NOMO-1 treated with DMSO at 0.1 percent for 48 hours (cell line): Measurements from ENCODE around the gene ZBTB1.
"Not testable (repeated sequence)": the region's sequence is repeated elsewhere in the genome, so short reads cannot be mapped to it uniquely, and the experiment has no call there.

Experiments used
- DNase-seq: peaks from one replicate; lab custom pipeline; 2025; ENCODE audit not compliant: unreplicated experiment; lab: John Stamatoyannopoulos, UW

ZBTB1 gene

GRCh38 chr14:64495252-64495651, 9.3 kb upstream of the ZBTB1 start:
- DNase-seq = no peak

GRCh38 chr14:64496764-64497163, 7.8 kb upstream of the ZBTB1 start:
- DNase-seq = no peak

DNA sequence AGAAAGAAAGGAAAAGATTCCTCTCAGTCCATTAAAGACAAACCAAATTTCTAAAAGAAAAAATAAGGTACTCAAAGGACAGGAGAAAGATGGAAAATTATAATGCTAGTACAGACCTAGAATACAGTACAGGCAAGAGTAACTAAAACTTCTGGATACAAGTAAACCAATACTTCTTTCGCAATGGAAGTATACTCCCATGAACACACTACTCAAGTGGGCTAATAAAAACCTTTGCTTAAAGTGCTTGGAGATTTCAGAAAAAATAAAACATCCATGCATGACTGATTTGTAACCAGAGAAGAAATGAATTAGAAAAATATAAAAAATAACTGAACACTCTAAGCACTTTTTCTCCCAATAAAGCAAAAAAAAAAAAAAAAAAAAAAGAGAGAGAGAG, 4.5 kb upstream of the ZBTB1 start:
- DNase-seq = no peak

DNA sequence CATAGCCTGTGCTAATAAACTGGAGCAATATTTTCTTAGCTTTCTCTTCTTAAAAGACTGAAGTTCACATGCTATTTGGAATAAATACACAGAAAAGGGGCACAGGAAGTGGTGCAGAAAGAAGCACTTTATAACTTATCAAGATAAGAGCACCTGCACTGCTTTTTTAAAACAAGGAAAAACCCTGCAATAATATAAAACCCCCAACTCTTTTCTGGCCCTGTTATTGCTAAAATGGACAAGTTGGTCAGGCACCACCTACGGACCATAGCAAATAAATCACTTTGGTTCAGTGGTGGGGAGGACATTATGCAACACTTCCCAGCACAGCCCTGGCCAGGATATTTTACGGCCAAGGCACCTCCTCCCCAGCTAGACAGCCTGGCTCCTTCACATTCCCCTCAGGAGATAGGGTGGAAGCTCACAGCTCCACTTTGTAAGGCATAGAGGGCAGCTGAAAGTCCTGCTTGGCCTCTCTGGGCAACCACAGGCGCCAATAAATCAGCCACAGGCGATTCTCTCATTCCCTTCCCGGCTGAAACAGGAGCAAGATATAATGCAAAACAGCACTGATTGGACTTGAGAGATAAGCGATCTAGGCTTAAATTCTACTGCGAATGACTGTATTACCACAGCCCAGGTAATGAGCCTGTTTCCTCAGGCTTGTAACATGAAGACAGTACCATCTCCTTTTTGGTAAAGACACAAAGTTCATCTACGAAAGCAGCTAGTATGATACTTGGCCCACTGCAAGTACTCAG, 3.0 kb upstream of the ZBTB1 start:
- DNase-seq = no peak

DNA sequence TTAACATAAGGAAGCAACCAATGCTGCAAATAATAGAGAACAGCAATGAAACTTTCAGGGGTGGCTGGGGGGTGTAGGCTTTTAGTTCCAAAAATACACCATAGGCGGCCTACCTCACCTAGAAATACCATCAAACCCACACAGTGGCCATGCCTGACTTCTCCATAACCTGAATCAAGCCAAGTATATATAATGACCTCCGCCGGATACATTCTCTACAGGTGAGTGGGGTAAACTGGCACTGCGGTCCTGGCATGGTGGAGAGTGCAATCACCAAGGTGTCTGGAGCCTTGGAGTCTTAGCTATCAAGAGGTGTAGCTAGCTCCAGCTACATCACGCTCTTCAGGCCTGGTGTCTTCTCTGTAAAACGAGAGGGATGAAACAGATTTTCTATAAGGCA, 2.1 kb upstream of the ZBTB1 start:
- no peak for DNase-seq

DNA sequence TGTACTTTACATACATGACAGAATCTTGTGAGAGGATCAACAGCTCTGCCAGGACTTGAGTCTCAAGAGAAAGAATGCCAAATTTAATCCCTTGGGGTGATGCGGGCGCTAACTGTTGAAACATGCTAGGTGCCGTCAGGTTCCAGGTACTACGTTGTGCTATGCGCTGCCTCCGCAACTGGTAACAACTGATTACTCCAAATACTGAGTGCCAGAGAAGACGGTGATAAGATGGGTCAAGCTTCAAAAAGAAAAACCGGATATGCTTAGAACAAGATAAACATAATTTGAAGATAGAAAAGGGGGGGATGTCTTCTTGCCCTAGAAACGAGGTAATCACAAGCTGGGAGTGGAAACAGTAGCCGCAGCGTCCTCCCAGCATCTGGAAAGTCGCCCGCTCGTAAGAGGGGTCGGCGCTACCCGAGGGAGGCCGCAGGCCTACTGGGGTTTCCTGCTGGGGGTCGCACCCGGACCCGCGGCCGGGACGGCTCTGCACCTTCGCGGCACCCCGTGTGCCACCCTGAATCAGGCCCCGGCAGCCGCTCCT, 1.6 kb upstream of the ZBTB1 start:
- DNase-seq = no peak

DNA sequence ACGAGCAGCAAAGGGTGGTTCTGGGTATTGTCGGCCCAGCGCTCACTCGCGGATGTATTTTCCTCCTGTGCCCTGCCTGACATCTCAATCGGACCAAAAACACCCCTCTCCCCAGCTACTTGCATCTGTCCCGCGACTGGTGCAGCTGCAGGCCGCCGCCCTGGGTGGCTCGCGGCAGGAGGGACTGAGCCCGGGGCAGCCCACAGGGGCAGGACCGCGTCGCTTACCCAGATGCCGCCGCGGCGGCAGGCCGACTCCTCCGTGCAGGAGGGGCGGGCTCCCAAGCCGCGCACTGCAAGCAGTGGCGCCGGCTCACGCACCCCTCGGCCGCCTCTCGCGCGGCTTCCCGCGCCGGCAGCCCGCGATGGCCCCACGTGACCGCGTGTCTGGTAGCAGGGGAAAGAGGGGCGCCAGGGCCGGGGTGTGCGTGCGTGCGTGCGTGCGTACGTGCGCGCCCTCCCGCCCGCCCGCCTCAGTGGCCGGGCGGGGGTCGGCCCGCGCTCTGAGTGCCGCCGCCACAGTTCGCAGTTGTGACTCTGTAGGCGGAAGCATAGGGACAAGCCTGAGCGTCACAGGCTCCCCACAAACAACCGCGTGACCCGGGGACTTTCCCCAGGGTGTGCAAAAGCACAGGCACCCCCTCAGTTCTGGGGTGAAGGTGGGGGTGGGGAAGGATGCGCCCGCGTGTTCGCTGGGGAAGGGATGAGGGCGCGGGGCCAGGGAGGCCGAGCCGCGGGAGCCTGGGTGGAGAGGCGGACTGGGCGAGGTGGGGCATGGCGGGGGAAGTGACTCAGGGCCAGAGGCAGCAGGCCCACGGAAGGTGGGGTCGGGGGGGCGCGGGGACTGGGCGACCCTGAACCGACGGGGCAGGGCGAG, 898 bp upstream of the ZBTB1 start, which contains the start of gene ZBTB25:
ZBTB25 (minus strand) TSS at position 405 of the 876 bp plus-strand sequence. CDS start 13,305 bp downstream, outside the sequence.
- peak; percentile 87 for DNase-seq

DNA sequence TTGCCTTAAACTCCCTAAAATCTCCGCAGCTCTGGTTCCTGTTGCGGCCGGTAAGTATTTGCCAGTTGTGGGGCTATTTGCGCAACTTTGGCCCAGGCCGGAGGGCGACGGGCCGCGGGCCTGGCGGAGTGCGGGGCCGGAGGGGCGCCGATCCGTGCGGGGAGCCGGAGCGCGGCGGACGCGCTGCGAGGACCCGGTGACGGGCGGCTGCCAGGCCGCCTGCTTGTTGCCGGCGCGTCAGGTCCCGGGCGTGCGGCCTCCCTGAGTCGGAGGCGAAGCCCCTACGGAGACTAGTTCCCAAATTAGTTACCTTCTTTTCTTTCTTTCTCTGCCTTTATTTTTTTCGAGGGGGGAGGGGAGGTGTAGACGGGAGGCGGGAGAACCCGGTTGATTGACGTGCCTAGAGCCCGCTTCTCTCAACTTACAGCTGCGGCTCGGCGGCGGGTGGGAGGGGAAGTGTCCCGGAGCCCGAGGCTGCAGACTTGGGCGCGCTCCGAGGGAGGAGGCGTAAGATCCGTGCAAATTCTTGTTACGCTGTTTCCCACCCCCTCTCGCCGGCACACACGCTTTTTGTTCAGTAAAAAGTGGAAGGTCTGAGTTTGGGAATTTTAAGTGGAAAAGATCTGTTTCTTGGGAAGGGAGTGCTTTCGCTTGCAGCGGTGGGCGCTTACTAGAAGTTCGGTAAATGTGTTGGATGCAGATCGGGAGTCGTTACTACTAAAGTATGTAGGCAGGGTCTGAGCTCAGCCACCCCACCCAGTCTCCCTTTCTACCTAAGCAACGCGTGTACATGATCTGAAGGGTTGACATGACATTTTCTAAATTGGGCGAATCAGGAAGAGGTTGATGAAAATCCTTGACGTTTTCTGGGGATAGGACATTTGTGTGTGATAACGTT, 576 bp downstream of the ZBTB1 start:
- peak; percentile 80 for DNase-seq

DNA sequence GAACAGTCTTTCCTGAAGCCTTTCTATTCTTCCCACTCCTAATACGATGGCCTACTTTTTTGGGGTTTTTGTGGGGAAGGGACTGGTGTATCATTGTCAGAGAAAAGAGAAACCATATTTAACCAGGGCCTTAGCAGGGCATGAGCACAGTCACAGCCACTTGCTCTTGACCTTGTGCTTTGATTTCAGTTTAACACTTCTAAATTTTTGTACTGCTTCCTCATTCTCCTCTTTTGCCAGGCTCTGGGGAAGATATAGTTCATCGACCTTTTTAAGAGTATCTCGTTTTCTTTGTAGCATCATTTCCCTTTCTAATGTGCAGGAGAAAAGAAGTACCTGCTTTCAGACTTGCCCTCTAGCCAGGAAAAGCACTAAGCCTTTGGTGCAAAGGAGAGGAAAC, 2.2 kb downstream of the ZBTB1 start:
- peak; percentile 35 for DNase-seq

DNA sequence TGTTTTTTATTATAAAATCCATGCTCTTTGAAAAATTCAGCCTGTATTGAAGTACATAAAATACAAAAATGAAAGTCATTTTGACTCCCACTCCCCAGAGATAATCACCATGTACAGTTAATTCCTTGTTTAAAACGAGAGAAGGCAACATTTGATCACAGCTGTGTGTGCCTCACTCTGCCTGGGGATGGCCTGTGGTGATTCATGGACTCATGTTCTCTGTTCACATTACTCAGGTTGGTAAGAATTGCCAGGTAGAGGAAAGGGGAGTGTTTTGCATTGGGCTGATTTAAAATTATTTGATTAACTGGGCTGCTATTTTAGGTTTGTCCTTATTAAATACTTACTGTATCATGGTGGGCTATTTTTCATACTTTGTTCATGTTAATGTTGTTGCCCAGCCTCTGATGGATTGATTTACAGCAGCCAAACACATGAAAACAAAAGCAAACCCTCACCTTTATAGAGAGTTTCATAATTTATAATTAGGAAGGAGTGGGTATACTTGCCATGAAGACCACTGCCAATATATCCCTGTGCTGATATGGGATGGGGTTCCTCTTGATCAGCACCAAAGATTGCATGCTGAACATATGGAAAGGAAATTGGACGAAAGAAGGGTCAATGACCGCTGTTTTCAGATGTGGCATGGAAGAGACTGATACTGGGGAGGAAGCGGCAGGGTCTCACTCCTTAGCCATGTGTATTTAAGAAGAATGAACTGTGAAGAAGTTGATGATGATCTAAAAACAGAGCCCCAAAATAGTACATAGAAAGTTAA, 3.0 kb downstream of the ZBTB1 start:
- no peak for DNase-seq

DNA sequence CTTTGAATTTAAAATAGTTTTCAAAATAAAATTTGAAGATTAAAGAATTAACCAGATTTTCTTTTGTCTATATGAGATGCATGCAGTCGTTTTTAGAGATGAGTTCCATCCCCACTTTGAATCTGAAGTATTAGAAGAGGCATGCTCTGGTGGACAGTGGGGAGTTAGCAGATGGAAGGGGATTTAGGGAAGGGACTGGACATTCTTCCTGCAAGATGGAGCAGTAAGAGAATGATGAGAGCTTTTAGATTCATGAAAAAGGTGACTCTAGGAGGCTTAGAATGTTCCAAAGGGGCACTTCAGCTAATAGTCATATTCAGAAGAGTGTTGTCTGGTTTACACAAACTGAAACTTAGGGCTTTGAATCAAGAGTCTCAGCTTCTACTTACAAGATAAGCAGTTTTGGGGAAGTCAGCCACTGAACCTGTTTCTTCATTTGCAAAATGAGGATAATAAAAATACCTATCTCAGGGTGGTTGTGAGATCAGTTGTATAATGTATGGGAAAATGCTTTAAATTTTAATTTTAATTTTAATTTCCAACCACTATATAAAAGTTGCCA, 3.7 kb downstream of the ZBTB1 start:
- peak; percentile 36 for DNase-seq

DNA sequence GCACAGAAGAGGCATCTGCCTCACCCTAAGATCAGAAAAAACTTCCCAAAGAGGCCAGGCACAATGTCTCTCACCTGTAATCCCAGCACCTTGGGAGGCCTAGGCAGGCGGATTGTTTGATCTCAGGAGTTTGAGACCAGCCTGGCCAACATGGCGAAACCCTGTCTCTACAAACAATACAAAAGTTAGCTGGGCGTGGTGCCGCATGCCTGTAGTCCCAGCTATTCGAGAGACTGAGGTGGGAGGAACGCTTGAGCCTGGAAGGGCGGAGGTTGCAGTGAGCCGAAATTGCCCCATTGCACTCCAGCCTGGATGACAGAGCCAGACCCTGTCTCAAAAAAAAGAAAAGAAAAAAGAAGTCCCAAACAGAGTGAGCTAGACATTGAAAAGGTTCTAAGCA, 4.5 kb downstream of the ZBTB1 start:
- DNase-seq = no peak

- DNase-seq = peak; percentile 60
These were observed 6.5 kb downstream of the ZBTB1 start for GRCh38 chr14:64510825-64511671.

DNA sequence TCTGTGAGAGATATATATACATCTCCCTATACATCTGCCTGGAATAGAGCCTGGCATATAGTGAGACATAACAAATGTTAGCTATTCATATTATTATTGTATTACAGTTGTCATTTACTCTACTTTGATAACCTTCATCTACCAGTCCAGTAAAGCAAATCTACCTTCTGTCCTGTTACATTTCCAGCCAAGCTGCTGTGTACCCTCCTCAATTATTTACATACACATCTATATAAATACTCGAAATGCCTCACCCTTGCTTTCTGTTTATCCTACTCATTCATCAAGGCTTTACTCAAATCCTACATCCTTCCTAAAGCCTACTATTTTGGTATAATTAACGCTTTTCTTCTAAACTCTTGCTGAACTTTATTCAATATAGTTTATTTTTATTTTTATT, 8.7 kb downstream of the ZBTB1 start:
- no peak for DNase-seq

- DNase-seq = no peak
These were observed 10.5 kb downstream of the ZBTB1 start for GRCh38 chr14:64515053-64515452.

DNA sequence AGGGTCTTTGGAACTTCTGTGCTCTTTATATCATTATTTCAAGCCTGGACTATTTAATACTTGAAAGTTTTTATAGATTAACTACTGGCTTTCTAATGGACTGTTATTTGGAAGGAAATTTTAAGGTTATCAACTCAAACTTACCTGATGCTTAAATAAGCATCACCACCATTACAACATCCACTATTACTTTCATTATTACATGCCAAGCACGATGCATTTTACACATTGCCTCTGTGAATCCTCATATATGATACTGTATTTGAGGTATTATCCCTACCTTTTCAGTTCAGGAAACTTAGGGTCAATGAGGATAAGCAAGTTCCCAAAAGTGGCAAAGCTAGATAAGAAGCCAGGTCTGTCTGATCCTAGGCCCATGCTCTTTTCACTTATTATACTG, 12.4 kb downstream of the ZBTB1 start:
- no peak for DNase-seq

- DNase-seq = not testable (repeated sequence)
These were observed 13.1 kb downstream of the ZBTB1 start for GRCh38 chr14:64517667-64518066.

- no peak for DNase-seq
These were observed 13.7 kb downstream of the ZBTB1 start for GRCh38 chr14:64518229-64518628.

DNA sequence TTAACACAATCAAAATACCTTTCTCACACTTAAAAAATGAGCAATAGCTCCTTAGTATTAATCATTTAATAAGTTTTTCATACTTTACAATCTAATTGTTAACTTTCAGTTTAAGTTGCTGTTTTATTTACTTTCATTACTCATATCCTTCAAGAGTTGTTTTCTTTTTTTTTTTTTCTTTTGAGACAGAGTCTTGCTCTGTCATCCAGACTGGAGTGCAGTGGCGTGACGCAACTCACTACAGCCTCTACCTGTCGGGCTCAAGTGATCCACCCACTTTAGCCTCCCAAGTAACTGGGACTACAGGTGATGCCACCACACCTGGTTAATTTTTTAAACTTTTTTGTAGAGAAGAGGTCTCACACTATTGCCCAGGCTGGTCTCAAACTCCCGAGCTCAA, 16.1 kb downstream of the ZBTB1 start:
- no peak for DNase-seq
